GM19240 (cell line): Measurements from ENCODE around the gene ADCY4.

Experiments used
- DNase-seq: peaks from one replicate; pipeline ENCODE4 v3.0.0; 2011; ENCODE audit warnings: low spot score; ENCODE audit not compliant: insufficient read length

The ADCY4 gene

GRCh38 chr14:24277071-24277470 lies 57.8 kb downstream of the ADCY4 start:
- DNase-seq, result no peak

- peak; percentile 64 for DNase-seq
Measured at GRCh38 chr14:24274101-24274543, 60.7 kb downstream of the ADCY4 start.

GRCh38 chr14:24273422-24273998 lies 61.4 kb downstream of the ADCY4 start:
- no peak for DNase-seq

- no peak for DNase-seq
Measured at GRCh38 chr14:24272467-24272866, 62.4 kb downstream of the ADCY4 start.

- no peak for DNase-seq
Measured at GRCh38 chr14:24271834-24272263, 63.0 kb downstream of the ADCY4 start.

GRCh38 chr14:24271134-24271833 lies 63.6 kb downstream of the ADCY4 start, which contains the start of gene RABGGTA:
TSS of gene RABGGTA (minus strand) at chr14:24271597. CDS start at chr14:24271115, 482 bp downstream.
- peak; percentile 93 for DNase-seq

GRCh38 chr14:24270537-24271133 lies 64.2 kb downstream of the ADCY4 start:
- DNase-seq, result no peak

GRCh38 chr14:24269910-24270536 lies 64.8 kb downstream of the ADCY4 start:
- DNase-seq, result no peak

GRCh38 chr14:24269368-24269767 lies 65.5 kb downstream of the ADCY4 start:
- no peak for DNase-seq
